Fibroblast of the aortic adventitia (primary cell): ENCODE results near the gene AIF1. TPM values are rescaled to one million over a fixed set of nuclear protein-coding genes. Genes with fewer than 3 reads are reported as not detected.

Experiments
- DNase-seq: peaks from one replicate; pipeline ENCODE4 v3.0.0-alpha.2; 2010; ENCODE audit warnings: low read depth
- H3K4me3 ChIP-seq: 2 replicates; pipeline ENCODE4 v1.5.1; 2011; ENCODE audit warnings: low read depth, mild to moderate bottlenecking, control low read depth, low read length, moderate library complexity
- CTCF ChIP-seq: IDR thresholded peaks from 2 replicates; pipeline ENCODE4 v1.5.1; 2011; ENCODE audit warnings: mild to moderate bottlenecking, low read length, control low read depth, inconsistent platforms; ENCODE audit not compliant: insufficient read depth
- small RNA-seq: library from RNA; depleted of rRNA; stranded (forward); fragments of <200 nt; gene quantifications from one replicate; pipeline ENCODE3, GENCODE V24; 2012
- total RNA-seq: library from RNA; depleted of rRNA; stranded (reverse); fragments of >200 nt; gene quantifications from 2 replicates; pipeline ENCODE4 v1.2.3, GENCODE V29; 2012; ENCODE audit warnings: low replicate concordance

Gene AIF1
- total RNA-seq, 1 donor, result not detected

GRCh38 chr6:31664790-31665500 is 49.9 kb downstream of the AIF1 start, which contains the start of gene GPANK1:
TSS of gene GPANK1 (minus strand) at chr6:31664997. CDS start at chr6:31664478, 519 bp downstream.
- DNase-seq, result peak; percentile 95

GRCh38 chr6:31665501-31666336 is 50.7 kb downstream of the AIF1 start, which contains the start of gene CSNK2B:
TSS of gene CSNK2B (plus strand) at chr6:31666080. CDS start at chr6:31666832, 752 bp downstream.
- H3K4me3 ChIP-seq, result peak within 1 kb of the TSS; percentile 94
- TF ChIP-seq CTCF, result no peak
- peak; percentile 96 for DNase-seq

More at GRCh38 chr6:31664790-31665500, 49.9 kb downstream of the AIF1 start, which contains the start of gene GPANK1:
- TF ChIP-seq CTCF, result no peak
- H3K4me3 ChIP-seq, result peak within 1 kb of the TSS; percentile 94

- no peak for DNase-seq
- peak overlapping the region; percentile 94 for H3K4me3 ChIP-seq
- TF ChIP-seq CTCF, result no peak
Measured at GRCh38 chr6:31666337-31666965, 51.4 kb downstream of the AIF1 start.

Small RNAs within 50 kb of the gene (small RNA-seq; reads per million reads assigned to genes)
- gene MIR6832 (0.25 reads per million), gene RF00019 (not detected), gene SNORA38 (114 reads per million, percentile 98 among the genes with 10 or more reads in this experiment), gene UQCRHP1 (not detected)

Other genes starting within 250 kb of the AIF1 start
- 12.7 and 13.3 TPM in 2 replicates for gene MICA, start 211.6 kb upstream of the AIF1 start, total RNA-seq
- gene MICB, start 117.1 kb upstream of the AIF1 start, total RNA-seq, result 3.4 and 16.6 TPM in 2 replicates
- not detected in 2 replicates for gene MCCD1, start 86.3 kb upstream of the AIF1 start, total RNA-seq
- gene DDX39B, start 73.2 kb upstream of the AIF1 start, total RNA-seq, result 197 and 290 TPM in 2 replicates
- gene ATP6V1G2, start 68.6 kb upstream of the AIF1 start, total RNA-seq, result 3.8 and 6.7 TPM in 2 replicates
- gene NFKBIL1, start 67.6 kb upstream of the AIF1 start, total RNA-seq, result 20.0 and 48.7 TPM in 2 replicates
- gene LTA, start 42.9 kb upstream of the AIF1 start, total RNA-seq, result not detected in 2 replicates
- not detected in 2 replicates for gene TNF, start 39.7 kb upstream of the AIF1 start, total RNA-seq
- not detected in 2 replicates for gene LTB, start 32.8 kb upstream of the AIF1 start, total RNA-seq
- gene LST1, start 29.0 kb upstream of the AIF1 start, total RNA-seq, result not detected in 2 replicates
- not detected in 2 replicates for gene NCR3, start 22.2 kb upstream of the AIF1 start, total RNA-seq
- gene PRRC2A, start 5.5 kb downstream of the AIF1 start, total RNA-seq, result 24.0 and 68.0 TPM in 2 replicates
- 109 and 161 TPM in 2 replicates for gene BAG6, start 37.4 kb downstream of the AIF1 start, total RNA-seq
- gene APOM, start 40.7 kb downstream of the AIF1 start, total RNA-seq, result 2.0 TPM in 1 of 2 replicates, not detected in the other
- 18.4 and 26.3 TPM in 2 replicates for gene C6orf47, start 45.5 kb downstream of the AIF1 start, total RNA-seq
- gene GPANK1, start 49.8 kb downstream of the AIF1 start, total RNA-seq, result 19.9 and 69.8 TPM in 2 replicates
- gene CSNK2B, start 50.8 kb downstream of the AIF1 start, total RNA-seq, result 134 and 214 TPM in 2 replicates
- gene LY6G5B, start 54.7 kb downstream of the AIF1 start, total RNA-seq, result 2.8 and 4.5 TPM in 2 replicates
- 1.1 TPM in 1 of 2 replicates, not detected in the other for gene LY6G5C, start 65.8 kb downstream of the AIF1 start, total RNA-seq
- 23.5 and 27.1 TPM in 2 replicates for gene ABHD16A, start 88.1 kb downstream of the AIF1 start, total RNA-seq
- gene LY6G6F, start 91.6 kb downstream of the AIF1 start, total RNA-seq, result not detected in 2 replicates
- not detected in 2 replicates for gene LY6G6D, start 100.1 kb downstream of the AIF1 start, total RNA-seq
- not detected in 2 replicates for gene LY6G6C, start 106.5 kb downstream of the AIF1 start, total RNA-seq
- gene MPIG6B, start 108.1 kb downstream of the AIF1 start, total RNA-seq, result not detected in 2 replicates
- 70.5 and 223 TPM in 2 replicates for gene DDAH2, start 114.1 kb downstream of the AIF1 start, total RNA-seq
- 174 and 576 TPM in 2 replicates for gene CLIC1, start 121.3 kb downstream of the AIF1 start, total RNA-seq
- gene MSH5, start 124.8 kb downstream of the AIF1 start, total RNA-seq, result 3.1 and 23.0 TPM in 2 replicates
- 0.90 and 6.2 TPM in 2 replicates for gene SAPCD1, start 147.4 kb downstream of the AIF1 start, total RNA-seq
- gene VWA7, start 162.1 kb downstream of the AIF1 start, total RNA-seq, result 0.36 and 0.90 TPM in 2 replicates
- 19.6 and 68.8 TPM in 2 replicates for gene VARS1, start 180.5 kb downstream of the AIF1 start, total RNA-seq
- gene LSM2, start 191.7 kb downstream of the AIF1 start, total RNA-seq, result 49.5 and 88.3 TPM in 2 replicates
- 1.4 and 2.4 TPM in 2 replicates for gene HSPA1L, start 200.0 kb downstream of the AIF1 start, total RNA-seq
- gene HSPA1A, start 200.3 kb downstream of the AIF1 start, total RNA-seq, result 52.8 and 76.9 TPM in 2 replicates
- 62.0 and 112 TPM in 2 replicates for gene HSPA1B, start 212.5 kb downstream of the AIF1 start, total RNA-seq
- gene NEU1, start 247.6 kb downstream of the AIF1 start, total RNA-seq, result 35.8 and 48.2 TPM in 2 replicates